Liver (tissue), 3 donors: Measurements from ENCODE around the gene TOLLIP.

Experiments used
- JUND ChIP-seq, 2 donors: IDR thresholded peaks; 2 replicates each; pipeline ENCODE4 v1.6.1; 2016; ENCODE audit warnings: antibody characterized with exemption in 2 of 2
- RAD21 ChIP-seq, 2 donors: IDR thresholded peaks; 2 replicates each; pipeline ENCODE4 v1.6.1; 2016; ENCODE audit warnings: antibody characterized with exemption in 2 of 2, mild to moderate bottlenecking in 2 of 2
- RXRA ChIP-seq, 2 donors: IDR thresholded peaks; 2 replicates each; pipeline ENCODE4 v1.6.1; 2017 to 2018; ENCODE audit warnings: antibody characterized with exemption in 2 of 2, mild to moderate bottlenecking in 1 of 2
- TAF1 ChIP-seq: conservative IDR thresholded peaks from 2 replicates; pipeline ENCODE4 v1.6.1; 2016; ENCODE audit warnings: antibody characterized with exemption, mild to moderate bottlenecking
- YY1 ChIP-seq: IDR thresholded peaks from 2 replicates; pipeline ENCODE4 v1.6.1; 2016; ENCODE audit warnings: antibody characterized with exemption, mild to moderate bottlenecking
- TF ChIP-seq, protein P1 (sequence below): fragments of 150-350 bp; IDR thresholded peaks from 2 replicates; pipeline ENCODE4 v1.5.1; 2017; ENCODE audit warnings: improper control_type of control experiment, low read depth, low read length; ENCODE audit not compliant: missing input control
- donor health status: healthy.
- donor health status: healthy.

DNA sequence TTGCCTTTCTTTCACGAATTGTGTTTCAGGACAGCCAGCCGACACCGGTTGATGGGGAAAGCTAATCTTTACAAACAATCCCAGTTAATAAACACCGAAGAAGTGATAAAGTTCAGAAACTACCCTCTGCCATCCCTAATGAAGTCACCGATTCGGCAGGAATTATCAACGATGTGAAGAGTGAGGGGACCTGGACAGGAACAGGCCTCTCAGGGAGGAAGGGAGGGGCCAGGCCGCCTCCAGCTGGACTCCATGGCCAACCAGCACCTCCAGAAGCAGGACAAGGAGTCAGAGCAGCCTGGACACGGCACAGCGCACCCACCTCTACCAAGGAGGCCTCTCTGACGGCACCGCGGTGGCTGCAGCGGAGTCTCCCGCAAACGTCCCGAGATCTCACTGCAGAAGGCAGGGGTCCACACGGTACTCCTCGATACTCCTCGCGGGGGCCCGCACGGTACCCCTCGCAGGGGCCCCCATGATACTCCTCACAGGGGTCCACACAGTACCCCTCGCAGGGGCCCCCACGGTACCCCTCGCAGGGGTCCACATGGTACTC lies 3.9 kb downstream of the TOLLIP start:
- TF ChIP-seq, protein P1, sequence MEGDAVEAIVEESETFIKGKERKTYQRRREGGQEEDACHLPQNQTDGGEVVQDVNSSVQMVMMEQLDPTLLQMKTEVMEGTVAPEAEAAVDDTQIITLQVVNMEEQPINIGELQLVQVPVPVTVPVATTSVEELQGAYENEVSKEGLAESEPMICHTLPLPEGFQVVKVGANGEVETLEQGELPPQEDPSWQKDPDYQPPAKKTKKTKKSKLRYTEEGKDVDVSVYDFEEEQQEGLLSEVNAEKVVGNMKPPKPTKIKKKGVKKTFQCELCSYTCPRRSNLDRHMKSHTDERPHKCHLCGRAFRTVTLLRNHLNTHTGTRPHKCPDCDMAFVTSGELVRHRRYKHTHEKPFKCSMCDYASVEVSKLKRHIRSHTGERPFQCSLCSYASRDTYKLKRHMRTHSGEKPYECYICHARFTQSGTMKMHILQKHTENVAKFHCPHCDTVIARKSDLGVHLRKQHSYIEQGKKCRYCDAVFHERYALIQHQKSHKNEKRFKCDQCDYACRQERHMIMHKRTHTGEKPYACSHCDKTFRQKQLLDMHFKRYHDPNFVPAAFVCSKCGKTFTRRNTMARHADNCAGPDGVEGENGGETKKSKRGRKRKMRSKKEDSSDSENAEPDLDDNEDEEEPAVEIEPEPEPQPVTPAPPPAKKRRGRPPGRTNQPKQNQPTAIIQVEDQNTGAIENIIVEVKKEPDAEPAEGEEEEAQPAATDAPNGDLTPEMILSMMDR, result no peak
- TF ChIP-seq YY1, result peak; percentile 75
- TF ChIP-seq RAD21 (IDR thresholded peaks at IDR 0.05), result no peak
- no peak for TF ChIP-seq RXRA (IDR thresholded peaks at IDR 0.05)
- TF ChIP-seq TAF1, result peak; percentile 41
- no peak for TF ChIP-seq JUND (IDR thresholded peaks at IDR 0.05)
